ENCODE data around the gene KCNIP1.

The KCNIP1 gene

DNA sequence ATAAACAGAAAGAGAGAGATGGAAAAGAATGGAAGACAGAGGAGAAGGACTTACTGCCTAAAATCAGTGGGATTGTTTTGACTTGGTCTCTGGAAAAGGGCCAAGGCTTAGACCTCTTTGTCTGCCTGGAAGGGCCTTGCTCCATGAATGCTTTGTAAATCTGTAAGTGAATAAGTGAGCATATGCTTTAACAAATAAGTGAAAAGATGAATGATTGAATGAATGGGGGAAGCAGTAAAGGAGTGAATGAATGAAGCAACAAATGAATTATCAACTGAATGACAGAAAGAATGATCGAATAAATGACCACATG lies 5.5 kb downstream of the KCNIP1 start:
- no peak overlapping the region for H2AFZ ChIP-seq (ENCODE audit: low read length)
- no peaks in the 10 kb centered on the region for H3K36me3 ChIP-seq (ENCODE audit: insufficient read depth, low read length)
- TF ChIP-seq, protein P1, sequence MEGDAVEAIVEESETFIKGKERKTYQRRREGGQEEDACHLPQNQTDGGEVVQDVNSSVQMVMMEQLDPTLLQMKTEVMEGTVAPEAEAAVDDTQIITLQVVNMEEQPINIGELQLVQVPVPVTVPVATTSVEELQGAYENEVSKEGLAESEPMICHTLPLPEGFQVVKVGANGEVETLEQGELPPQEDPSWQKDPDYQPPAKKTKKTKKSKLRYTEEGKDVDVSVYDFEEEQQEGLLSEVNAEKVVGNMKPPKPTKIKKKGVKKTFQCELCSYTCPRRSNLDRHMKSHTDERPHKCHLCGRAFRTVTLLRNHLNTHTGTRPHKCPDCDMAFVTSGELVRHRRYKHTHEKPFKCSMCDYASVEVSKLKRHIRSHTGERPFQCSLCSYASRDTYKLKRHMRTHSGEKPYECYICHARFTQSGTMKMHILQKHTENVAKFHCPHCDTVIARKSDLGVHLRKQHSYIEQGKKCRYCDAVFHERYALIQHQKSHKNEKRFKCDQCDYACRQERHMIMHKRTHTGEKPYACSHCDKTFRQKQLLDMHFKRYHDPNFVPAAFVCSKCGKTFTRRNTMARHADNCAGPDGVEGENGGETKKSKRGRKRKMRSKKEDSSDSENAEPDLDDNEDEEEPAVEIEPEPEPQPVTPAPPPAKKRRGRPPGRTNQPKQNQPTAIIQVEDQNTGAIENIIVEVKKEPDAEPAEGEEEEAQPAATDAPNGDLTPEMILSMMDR (conservative IDR thresholded peaks at IDR 0.05; ENCODE audit: low read length): no peak
- no peak for TF ChIP-seq EZH2phosphoT487 (IDR thresholded peaks at IDR 0.05; ENCODE audit: borderline replicate concordance)
- H3K4me2 ChIP-seq (ENCODE audit: low read depth, low read length, poor library complexity, severe bottlenecking): no peak overlapping the region
- no peaks in the 10 kb centered on the region for H4K20me1 ChIP-seq (ENCODE audit: insufficient read depth, low read length, poor library complexity, severe bottlenecking)
- no peaks in the 10 kb centered on the region for H3K27me3 ChIP-seq (ENCODE audit: insufficient read depth, low read length, poor library complexity, severe bottlenecking)
- H3F3A ChIP-seq (ENCODE audit: low read depth): no peaks in the 10 kb centered on the region
- no peaks in the 10 kb centered on the region for H3K4me1 ChIP-seq (ENCODE audit: insufficient read depth, low read length, poor library complexity, severe bottlenecking)
- H3K9ac ChIP-seq (ENCODE audit: low read depth, low read length, poor library complexity, severe bottlenecking): no peak overlapping the region
- no peaks in the 10 kb centered on the region for H3K79me2 ChIP-seq (ENCODE audit: insufficient read depth, low read length)
- no peak overlapping the region for H3K4me3 ChIP-seq (ENCODE audit: low read length, poor library complexity, severe bottlenecking)
- H3K9me2 ChIP-seq (replicated peaks; ENCODE audit: low read depth, low read length): no peaks in the 10 kb centered on the region
- no peaks in the 10 kb centered on the region for H3K9me3 ChIP-seq (ENCODE audit: insufficient read depth, low read depth, low read length)

DNA sequence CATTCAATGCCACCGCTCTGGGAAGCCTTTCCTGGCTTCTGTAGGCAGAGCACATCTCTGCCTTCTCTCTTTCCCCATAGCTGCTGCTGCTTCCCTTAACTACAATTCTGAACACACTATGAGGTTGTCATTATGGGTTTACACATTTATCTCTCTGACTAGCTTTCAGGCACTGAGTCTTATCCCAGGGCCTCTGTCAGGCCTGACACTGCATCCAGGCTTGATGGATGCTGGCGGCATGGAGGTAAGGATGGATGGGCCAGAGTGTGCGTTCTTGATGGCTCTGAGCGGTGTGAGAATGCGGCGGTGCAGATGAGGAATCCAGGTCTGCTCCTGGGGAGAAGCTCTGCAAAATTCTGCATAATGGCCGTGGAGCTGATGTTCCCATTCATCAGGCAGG lies 6.3 kb downstream of the KCNIP1 start:
- no peaks in the 10 kb centered on the region for H3K36me3 ChIP-seq (ENCODE audit: insufficient read depth, low read length)
- no peaks in the 10 kb centered on the region for H4K20me1 ChIP-seq (ENCODE audit: insufficient read depth, low read length, poor library complexity, severe bottlenecking)
- no peak overlapping the region for H3K4me2 ChIP-seq (ENCODE audit: low read depth, low read length, poor library complexity, severe bottlenecking)
- no peak for TF ChIP-seq EZH2phosphoT487 (IDR thresholded peaks at IDR 0.05; ENCODE audit: borderline replicate concordance)
- TF ChIP-seq, protein P1 (conservative IDR thresholded peaks at IDR 0.05; ENCODE audit: low read length): no peak
- H3K9me3 ChIP-seq (ENCODE audit: insufficient read depth, low read depth, low read length): no peaks in the 10 kb centered on the region
- no peaks in the 10 kb centered on the region for H3K4me1 ChIP-seq (ENCODE audit: insufficient read depth, low read length, poor library complexity, severe bottlenecking)
- no peak overlapping the region for H3K4me3 ChIP-seq (ENCODE audit: low read length, poor library complexity, severe bottlenecking)
- H3F3A ChIP-seq (ENCODE audit: low read depth): no peaks in the 10 kb centered on the region
- no peaks in the 10 kb centered on the region for H3K79me2 ChIP-seq (ENCODE audit: insufficient read depth, low read length)
- no peak overlapping the region for H3K9ac ChIP-seq (ENCODE audit: low read depth, low read length, poor library complexity, severe bottlenecking)
- H3K27me3 ChIP-seq (ENCODE audit: insufficient read depth, low read length, poor library complexity, severe bottlenecking): no peaks in the 10 kb centered on the region
- no peaks in the 10 kb centered on the region for H3K9me2 ChIP-seq (replicated peaks; ENCODE audit: low read depth, low read length)
- no peak overlapping the region for H2AFZ ChIP-seq (ENCODE audit: low read length)

DNA sequence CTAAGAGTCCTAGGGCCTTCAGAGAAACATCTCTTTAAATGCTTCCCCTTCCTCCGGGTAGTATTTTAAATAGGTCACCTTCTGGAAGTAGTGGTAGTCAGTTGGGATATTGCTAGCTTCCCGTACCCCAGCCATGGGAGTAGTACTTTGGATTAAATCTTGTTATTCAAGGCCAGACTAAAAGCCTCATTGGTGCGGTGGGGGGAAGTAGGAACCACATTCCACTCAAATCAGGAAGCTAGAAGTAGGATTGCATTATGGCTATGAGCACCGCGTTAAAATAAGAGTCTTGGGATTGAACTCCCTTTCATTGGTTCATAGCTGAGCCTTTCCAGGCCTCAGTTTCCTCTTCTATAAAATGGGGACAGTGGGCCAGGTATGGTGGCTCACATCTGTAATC lies 6.7 kb downstream of the KCNIP1 start:
- Histone ChIP-seq H3K79me2 (ENCODE audit: insufficient read depth, low read length) (no peaks in the 10 kb centered on the region), H3K4me3 (ENCODE audit: low read length, poor library complexity, severe bottlenecking) (no peak overlapping the region), H3K9me3 (ENCODE audit: insufficient read depth, low read depth, low read length) (no peaks in the 10 kb centered on the region), H3K9me2 (replicated peaks; ENCODE audit: low read depth, low read length) (no peaks in the 10 kb centered on the region), H3F3A (ENCODE audit: low read depth) (no peaks in the 10 kb centered on the region), H3K27me3 (ENCODE audit: insufficient read depth, low read length, poor library complexity, severe bottlenecking) (no peaks in the 10 kb centered on the region), H2AFZ (ENCODE audit: low read length) (no peak overlapping the region), H3K4me2 (ENCODE audit: low read depth, low read length, poor library complexity, severe bottlenecking) (no peak overlapping the region), H3K9ac (ENCODE audit: low read depth, low read length, poor library complexity, severe bottlenecking) (no peak overlapping the region), H3K36me3 (ENCODE audit: insufficient read depth, low read length) (no peaks in the 10 kb centered on the region), H3K4me1 (ENCODE audit: insufficient read depth, low read length, poor library complexity, severe bottlenecking) (no peaks in the 10 kb centered on the region), H4K20me1 (ENCODE audit: insufficient read depth, low read length, poor library complexity, severe bottlenecking) (no peaks in the 10 kb centered on the region)
- no peak for TF ChIP-seq EZH2phosphoT487 (IDR thresholded peaks at IDR 0.05; ENCODE audit: borderline replicate concordance)
- TF ChIP-seq, protein P1 (conservative IDR thresholded peaks at IDR 0.05; ENCODE audit: low read length): no peak

All from Loucy (cell line).